ENCODE data around the gene TNFRSF25.
A peak's percentile ranks its signal among the peaks of the same experiment; 100 is the strongest.
"Not testable (repeated sequence)": the region's sequence is repeated elsewhere in the genome, so short reads cannot be mapped to it uniquely, and the experiment has no call there.

The TNFRSF25 gene

GRCh38 chr1:6434186-6434585 lies 31.8 kb downstream of the TNFRSF25 start:
- DNase-seq (ENCODE audit: low read depth) = no peak

- not testable (repeated sequence) for DNase-seq (ENCODE audit: low read depth)
Observed at GRCh38 chr1:6431645-6432579, 34.1 kb downstream of the TNFRSF25 start.

- not testable (repeated sequence) for DNase-seq (ENCODE audit: low read depth)
Observed at GRCh38 chr1:6429660-6430411, 36.1 kb downstream of the TNFRSF25 start.

- DNase-seq (ENCODE audit: low read depth) = not testable (repeated sequence)
Observed at GRCh38 chr1:6428453-6428852, 37.5 kb downstream of the TNFRSF25 start.

- DNase-seq (ENCODE audit: low read depth) = no peak
Observed at GRCh38 chr1:6427441-6428390, 38.3 kb downstream of the TNFRSF25 start.

- DNase-seq (ENCODE audit: low read depth) = no peak
Observed at GRCh38 chr1:6426972-6427350, 39.0 kb downstream of the TNFRSF25 start.

- no peak for DNase-seq (ENCODE audit: low read depth)
Observed at GRCh38 chr1:6426277-6426971, 39.5 kb downstream of the TNFRSF25 start.

GRCh38 chr1:6425658-6426057 lies 40.3 kb downstream of the TNFRSF25 start:
- no peak for DNase-seq (ENCODE audit: low read depth)

- no peak for DNase-seq (ENCODE audit: low read depth)
Observed at GRCh38 chr1:6424619-6425593, 41.1 kb downstream of the TNFRSF25 start, which contains the start of gene ESPN. TSS of gene ESPN (plus strand) at chr1:6424776. CDS start at chr1:6424956, 180 bp downstream.

GRCh38 chr1:6424000-6424565 lies 41.9 kb downstream of the TNFRSF25 start:
- DNase-seq (ENCODE audit: low read depth) = no peak

- peak; percentile 31 for DNase-seq (ENCODE audit: low read depth)
Observed at GRCh38 chr1:6423321-6423999, 42.5 kb downstream of the TNFRSF25 start.

- DNase-seq (ENCODE audit: low read depth) = no peak
Observed at GRCh38 chr1:6421266-6421665, 44.7 kb downstream of the TNFRSF25 start.

- DNase-seq (ENCODE audit: low read depth) = no peak
Observed at GRCh38 chr1:6420454-6421042, 45.4 kb downstream of the TNFRSF25 start.

- DNase-seq (ENCODE audit: low read depth) = no peak
Observed at GRCh38 chr1:6419804-6420453, 46.0 kb downstream of the TNFRSF25 start, which contains the start of gene HES2. TSS of gene HES2 (minus strand) at chr1:6419919. CDS start at chr1:6419820, 99 bp downstream.

- DNase-seq (ENCODE audit: low read depth) = no peak
Observed at GRCh38 chr1:6419397-6419803, 46.6 kb downstream of the TNFRSF25 start.

GRCh38 chr1:6418668-6419396 lies 47.1 kb downstream of the TNFRSF25 start:
- DNase-seq (ENCODE audit: low read depth) = no peak

- no peak for DNase-seq (ENCODE audit: low read depth)
Observed at GRCh38 chr1:6417961-6418667, 47.9 kb downstream of the TNFRSF25 start.

Data from iris pigment epithelial cell (primary cell).